Measurements from ENCODE around the gene NNT.

NNT gene

DNA sequence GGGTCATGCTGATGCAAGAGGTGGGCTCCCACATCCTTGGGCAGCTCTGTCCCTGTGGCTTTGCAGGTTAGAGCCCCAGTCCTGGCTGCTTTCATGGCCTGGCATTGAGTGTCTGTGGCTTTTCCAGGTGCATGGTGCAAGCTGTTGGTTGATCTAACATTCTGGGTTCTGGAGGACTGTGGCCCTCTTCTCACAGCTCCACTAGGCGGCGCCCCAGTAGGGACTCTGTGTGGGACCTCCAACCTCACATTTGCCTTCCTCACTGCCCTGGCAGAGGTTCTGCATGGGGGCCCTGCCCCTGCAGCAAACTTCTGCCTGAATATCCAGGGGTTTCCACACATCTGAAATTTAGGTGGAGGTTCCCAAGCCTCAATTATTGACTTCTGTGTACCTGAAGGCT, 150.1 kb downstream of the NNT start:
- intact Hi-C loops (cut with DNase I), result no loop called here
- DNase-seq, result no peak
